GOT3 (cell line): ENCODE data around the gene MADD.
A peak's percentile ranks its signal among the peaks of the same experiment; 100 is the strongest.

Experiments
- DNase-seq: peaks from one replicate; lab custom pipeline; 2025; ENCODE audit warnings: mixed read lengths; lab: John Stamatoyannopoulos, UW

MADD gene

DNA sequence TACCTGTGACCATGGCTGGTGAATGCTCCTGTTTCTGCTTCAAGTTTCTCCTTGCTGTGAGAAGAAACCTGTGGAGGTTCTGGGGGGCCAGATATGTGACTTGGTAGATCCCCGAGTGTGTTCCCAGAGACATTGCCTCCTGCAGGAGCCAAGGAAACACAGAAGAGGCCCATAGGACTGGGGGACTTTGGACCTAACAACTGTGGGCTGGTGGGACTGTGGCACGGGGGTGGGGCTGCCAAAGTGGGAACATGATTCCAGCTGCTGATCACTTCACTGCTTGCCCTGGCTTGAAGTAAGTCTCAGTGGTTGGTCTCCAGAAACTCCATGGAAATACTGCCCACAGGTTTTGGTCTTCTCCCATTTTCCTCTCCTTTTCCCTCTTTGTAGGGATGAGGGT is 16.3 kb upstream of the MADD start:
- no peak for DNase-seq

DNA sequence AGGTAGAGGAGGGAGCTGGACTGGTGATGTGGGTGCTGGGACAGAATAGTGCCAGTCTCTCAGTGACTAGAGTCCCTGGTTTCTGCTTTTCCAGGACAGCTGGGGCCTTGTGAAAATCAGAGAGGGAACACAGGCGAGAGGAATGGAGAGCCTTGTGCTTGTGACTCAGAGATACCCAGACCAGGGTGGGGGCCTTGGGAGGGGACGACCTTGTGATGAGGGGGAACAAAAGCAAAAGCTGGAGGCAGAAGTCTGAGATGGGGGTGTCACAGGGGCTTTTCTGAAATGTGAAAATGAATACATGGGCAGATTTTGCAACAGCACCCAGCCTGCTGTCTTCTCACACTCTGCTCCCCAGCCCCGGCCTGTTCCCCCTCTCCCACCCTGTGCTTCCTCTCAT is 15.5 kb upstream of the MADD start:
- DNase-seq: no peak

DNA sequence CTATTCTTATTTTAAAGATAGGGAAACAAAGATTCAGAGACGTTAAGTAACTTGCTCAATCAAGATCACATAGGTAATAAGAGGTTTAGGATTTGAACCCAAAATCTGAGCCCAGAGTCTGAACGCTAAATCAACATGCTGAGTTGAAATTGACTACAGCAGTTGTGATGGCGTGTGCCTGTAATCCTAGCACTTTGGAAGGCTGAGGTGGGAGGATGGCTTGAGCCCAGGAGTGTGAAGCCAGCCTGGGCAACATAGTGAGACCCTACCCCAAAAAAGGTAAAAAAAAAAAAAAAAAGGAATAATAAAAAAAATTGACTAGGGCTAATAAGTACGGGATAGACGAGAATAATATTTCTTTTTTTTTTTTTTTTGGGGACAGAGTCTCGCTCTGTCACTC is 13.6 kb upstream of the MADD start:
- DNase-seq: no peak

DNA sequence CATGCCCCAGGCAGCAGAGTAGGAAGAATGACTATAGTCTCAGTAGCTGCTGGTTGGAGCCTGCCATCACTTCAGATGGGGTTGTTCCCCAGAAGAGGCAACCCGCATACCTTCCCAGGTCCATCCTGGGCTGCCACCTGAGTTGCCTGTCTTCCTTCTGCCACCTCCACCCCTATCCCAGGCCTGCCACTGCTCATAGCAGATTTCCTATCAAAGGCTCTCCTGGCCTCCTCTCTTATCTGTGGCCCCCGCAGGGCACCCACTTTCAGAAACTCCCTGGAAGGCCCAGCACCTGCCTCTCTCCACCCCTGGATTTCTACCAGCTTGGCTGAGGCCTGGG is 12.8 kb upstream of the MADD start:
- no peak for DNase-seq

DNA sequence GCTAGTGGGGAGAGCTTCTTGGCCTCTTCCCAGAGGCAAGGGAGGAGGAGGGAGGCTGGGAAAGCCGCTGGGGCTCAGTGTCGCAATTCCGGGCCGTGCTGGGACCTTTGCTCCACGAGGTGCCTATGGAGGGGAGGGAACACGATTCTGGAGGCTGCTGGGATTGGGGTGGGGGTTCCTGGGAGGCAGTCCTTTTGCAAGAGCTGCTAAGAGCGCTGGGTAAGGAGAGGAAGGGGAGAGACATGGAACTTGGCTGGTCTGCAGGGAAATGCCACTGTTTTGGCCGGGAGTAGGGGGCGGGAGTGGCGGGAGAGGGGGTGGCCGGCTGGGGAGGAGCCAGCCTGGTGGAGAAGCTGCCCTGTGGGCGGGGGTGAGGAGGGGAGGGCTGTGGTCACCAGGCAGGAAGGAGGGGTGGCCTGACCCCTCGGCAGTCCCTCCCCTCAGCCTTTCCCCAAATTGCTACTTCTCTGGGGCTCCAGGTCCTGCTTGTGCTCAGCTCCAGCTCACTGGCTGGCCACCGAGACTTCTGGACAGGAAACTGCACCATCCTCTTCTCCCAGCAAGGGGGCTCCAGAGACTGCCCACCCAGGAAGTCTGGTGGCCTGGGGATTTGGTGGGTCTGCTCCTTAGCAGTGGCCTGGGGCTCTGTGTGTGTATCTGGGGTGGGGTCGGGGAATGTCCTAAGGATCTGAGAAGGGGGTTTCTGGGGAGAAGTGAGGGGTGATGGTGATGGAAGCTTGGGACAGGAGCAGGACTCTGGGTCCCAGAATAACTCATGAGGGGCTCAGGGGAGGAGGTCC is 12.2 kb upstream of the MADD start, which contains the start of gene NR1H3:
NR1H3 (plus strand) TSS at position 480 of the 800 bp plus-strand sequence. CDS start 1,221 bp downstream, outside the sequence.
- no peak for DNase-seq

DNA sequence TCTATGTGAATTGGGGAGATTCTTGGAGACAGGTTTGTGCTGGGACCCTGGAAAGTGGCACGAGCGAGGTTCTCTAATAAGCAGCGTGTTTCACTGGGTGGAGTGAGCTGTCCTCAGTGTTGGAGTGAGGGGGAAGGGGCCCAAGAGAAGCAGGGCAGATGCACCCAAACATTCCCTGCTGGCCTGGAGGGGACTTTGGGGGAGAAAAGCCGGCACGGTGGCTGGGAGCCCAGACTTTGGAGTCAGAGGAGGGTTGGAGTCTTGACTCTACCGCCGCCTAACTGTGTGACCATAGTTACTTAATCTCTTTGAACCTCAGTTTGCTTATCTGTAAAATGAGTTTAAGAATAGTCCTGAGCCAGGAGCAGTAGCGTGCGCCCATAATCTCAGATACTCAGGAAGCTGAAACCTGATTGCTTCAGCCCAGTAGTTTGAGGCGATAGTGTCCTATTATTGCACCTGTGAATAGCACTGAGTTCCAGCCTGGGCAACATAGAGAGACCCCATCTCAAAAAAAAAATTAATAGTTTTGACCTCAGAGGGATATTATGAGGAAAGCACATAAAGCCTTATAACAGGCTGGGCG is 11.5 kb upstream of the MADD start:
- no peak for DNase-seq

DNA sequence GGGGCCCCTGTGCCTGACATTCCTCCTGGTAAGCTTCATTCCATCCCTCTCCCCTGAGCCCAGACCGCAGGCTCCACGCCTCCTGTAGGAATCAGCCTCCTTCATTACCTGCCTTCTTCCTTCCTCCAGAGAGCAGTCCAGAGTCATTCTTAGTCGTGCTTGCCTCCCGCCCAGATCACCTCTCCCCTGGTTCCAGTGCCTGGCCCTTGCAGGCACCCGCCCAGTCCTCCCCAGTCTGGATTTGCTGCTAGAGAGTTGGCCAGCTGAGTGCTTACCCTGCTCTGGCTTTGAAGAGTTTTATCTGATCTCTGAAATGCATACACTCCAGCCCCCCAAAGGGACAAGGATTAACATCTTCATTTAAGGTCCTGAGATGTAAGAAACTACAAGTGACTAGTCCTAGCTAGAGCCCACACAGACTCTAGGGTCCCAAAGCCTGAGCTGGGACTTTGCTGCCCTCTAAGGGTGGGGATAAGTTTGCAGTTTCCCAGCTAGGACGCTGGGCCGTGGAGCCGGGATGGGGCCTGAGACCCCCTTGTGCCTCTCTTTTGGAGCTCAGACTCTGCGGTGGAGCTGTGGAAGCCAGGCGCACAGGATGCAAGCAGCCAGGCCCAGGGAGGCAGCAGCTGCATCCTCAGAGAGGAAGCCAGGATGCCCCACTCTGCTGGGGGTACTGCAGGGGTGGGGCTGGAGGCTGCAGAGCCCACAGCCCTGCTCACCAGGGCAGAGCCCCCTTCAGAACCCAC is 10.5 kb upstream of the MADD start:
- DNase-seq: no peak

DNA sequence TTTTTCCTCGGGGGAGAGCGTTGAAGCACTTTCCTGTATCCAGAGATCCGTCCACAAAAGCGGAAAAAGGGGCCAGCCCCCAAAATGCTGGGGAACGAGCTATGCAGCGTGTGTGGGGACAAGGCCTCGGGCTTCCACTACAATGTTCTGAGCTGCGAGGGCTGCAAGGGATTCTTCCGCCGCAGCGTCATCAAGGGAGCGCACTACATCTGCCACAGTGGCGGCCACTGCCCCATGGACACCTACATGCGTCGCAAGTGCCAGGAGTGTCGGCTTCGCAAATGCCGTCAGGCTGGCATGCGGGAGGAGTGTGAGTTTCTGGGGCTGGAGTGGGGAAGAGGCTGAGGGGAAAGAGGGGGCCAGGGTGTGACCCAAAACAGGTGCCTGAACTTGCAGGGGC is 9.6 kb upstream of the MADD start:
- DNase-seq: no peak

DNA sequence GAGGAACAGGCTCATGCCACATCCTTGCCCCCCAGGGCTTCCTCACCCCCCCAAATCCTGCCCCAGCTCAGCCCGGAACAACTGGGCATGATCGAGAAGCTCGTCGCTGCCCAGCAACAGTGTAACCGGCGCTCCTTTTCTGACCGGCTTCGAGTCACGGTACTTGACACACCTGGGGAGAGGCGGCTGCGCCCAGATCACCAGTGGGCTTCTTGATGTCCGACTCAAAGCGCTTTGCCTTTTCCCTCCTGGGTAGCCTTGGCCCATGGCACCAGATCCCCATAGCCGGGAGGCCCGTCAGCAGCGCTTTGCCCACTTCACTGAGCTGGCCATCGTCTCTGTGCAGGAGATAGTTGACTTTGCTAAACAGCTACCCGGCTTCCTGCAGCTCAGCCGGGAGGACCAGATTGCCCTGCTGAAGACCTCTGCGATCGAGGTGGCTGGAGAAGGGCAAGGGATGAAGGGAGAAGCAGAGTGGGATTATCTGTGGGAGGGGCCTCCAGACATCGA is 8.6 kb upstream of the MADD start:
- no peak for DNase-seq

DNA sequence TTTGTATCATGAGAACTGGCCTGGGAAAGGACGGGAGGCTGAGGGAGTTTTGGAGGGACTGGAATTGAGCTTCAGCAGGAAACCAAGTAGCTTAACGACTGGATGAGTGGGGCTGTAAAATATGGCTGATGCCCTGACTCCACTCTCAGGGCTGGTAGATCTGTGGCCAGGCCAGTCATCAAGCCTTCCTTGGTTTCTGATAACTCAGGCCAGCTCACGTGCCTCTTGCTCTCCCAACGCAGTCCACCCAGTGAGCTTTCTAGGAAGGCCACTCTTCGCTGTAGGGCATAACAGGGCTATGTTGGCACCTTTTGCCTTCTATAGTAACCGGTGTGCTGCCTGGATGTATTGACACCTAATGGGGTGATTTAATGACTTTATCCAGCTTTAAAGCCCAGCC is 5.8 kb upstream of the MADD start:
- DNase-seq: no peak

DNA sequence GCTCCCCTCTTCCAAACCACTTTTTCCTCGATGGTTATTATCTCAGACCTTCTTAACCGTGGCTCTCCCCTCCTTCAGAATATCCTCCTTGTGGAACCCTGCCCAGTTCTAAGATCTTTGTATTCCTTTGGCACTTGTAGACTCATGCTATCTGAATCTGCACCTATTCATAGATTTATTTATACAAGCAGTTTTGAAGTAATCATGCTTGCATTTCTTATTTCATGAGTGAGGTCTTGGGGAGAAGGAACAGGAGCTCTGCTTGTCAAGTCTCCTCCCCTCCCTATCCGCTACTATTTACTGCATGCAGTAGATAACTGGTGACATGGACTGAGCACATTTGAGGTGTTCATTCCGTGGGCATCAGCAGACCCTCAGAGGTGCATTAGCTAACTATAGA is 5.4 kb upstream of the MADD start:
- no peak for DNase-seq

DNA sequence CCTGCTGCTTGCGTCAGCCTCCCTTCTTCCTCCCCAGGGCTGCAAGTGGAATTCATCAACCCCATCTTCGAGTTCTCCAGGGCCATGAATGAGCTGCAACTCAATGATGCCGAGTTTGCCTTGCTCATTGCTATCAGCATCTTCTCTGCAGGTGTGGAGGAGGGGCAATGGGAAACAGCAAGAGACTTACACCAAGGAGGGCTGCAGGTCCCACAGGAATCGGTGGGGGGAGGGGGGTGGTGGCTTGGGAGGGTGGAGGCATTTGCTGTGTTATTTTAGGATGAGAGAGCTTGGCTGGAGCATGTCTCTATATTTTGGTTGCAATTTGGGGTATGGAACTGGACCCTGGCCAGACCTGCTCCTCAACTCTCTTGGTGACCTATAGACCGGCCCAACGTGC is 2.1 kb upstream of the MADD start:
- no peak for DNase-seq

DNA sequence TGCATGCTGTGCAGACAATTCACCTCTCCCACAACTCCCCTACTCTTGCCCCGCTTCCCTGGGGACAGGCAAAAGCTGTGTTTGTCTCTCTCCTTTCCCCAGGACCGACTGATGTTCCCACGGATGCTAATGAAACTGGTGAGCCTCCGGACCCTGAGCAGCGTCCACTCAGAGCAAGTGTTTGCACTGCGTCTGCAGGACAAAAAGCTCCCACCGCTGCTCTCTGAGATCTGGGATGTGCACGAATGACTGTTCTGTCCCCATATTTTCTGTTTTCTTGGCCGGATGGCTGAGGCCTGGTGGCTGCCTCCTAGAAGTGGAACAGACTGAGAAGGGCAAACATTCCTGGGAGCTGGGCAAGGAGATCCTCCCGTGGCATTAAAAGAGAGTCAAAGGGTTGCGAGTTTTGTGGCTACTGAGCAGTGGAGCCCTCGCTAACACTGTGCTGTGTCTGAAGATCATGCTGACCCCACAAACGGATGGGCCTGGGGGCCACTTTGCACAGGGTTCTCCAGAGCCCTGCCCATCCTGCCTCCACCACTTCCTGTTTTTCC is 1.4 kb upstream of the MADD start:
- no peak for DNase-seq

DNA sequence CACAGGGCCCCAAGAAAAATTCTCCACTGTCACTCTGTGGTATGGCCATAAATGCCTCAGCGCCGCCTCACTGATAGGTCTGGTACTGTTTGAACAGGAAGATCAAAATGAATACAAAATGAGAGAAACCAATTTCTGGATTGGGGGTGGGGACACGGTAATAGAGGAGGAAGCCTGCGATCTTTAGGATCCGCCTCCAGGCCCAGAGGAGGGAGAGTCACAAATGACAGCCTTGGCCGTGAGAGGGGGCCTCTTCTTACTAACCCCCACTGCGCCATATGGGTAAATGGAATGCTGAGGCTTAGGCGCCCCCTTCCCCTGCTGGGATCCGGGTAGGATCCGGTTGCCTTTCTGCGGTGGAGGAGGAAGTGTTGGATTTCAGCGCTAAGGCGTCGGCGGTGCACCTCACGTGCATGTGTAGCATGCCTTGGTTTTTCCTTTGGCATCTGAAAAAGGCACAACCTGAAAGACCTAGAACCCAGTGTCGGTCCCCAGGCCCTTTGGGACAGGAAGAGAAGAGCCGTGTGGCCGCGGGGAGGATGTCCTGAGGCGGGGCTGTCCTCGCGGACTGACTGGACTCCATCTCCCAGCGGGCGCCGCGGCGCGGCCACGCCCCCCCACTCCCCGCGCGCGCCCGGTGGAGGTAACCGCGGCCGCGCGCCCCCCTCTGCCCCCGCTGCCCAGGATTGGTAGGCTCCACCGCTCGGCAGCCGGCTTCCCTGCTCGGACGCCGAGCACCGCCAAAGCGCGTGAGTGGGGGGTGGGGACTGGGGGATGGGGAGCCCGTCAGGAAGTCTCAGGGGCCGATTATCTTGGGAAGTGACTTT is 718 bp upstream of the MADD start:
- DNase-seq: peak; percentile 40

DNA sequence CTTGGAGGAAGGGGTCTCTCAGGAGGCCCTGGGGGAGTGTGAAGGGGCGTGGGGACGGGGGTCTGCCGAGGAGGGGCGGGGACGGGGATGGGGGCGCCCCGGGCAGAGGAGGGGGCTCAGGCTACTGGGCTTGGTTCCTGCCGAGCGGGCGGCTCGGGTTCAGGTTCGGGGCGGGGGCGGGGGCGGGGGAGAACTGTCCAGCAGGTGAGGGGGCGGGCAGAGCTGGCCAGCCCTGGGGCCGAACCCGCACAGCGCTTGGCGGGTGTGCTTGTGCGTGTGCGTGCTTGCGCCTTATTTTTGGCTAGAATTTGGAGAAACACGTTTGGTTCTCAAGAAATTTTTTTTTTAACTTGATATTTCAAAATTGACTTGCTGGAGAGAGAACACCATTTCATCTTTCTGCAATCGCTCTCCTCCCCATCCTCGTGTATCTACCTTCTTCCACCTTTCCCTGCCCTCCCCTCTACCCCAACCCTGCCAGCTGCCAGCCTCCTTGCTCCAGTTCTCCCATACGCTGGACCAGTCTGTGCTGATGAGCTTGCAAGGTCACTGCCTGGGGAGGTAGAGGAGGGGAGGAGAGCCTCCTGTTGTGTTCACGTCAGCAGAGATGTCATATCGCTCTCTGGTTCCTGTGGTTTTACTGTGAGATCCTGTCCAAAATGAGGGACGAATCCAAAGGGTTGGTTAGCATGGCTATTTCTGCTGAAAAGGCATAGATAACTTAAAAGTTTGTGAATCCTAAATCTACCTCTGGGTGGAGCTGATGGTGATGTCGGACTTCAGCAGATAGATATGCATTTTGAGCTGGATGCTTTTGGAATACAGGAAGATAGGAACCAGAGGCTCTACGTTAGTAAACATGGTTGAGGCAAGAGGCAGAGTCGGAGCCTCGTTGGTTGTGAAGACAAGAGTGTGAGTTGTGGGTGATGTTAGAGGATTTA is 668 bp downstream of the MADD start:
- no peak for DNase-seq

DNA sequence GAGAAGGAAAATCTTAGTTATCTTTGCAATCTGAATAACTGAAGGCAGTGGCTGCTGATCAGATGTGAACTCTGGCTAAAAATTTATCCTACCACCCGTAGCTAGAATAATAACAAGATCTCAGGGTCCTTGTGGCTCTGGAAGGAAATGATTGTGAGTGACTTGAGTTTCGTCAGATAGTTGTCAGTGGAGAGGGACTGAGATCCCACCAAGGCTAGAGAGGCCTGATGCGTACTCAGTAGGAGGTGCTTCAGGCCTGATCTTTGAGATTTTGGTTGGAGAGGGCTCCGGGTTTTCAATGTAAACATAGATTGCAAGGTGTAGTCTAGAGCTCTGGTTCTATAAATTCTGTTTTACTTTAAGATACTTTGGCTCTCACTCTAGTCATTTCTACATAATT is 1.4 kb downstream of the MADD start:
- DNase-seq: no peak

DNA sequence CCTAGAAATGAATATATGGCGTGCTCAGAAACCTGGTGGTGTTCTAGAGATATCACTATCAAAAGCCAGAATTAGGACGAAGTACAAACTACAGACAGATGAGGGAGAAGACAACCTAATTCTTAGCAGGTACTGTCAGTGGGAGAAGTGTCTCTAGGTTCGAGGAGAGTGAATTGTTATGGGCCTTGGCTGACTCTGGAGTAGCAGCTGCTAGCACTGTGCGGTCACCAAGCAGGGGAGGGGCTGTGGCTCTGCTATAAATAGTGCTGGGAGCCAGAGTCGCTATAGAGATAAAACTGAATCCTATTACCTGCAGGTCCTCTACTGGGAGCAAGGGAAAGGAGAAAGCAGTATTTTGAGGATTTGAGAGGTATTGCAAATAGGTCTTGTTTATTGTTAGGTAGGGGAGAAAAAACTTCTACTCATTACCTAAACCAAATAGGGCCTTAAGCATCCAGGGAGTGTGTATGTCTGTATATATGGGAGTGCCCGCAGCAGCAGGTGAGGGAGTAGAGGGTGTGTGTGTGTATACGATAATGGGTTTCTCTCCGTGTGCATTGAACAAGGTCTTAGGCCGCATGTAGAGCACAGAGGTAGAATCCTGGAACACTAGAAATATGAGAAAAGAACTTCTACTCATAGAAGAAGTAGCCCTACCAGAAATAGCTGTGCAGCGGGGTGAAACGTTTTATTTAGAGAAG is 2.2 kb downstream of the MADD start:
- no peak for DNase-seq

DNA sequence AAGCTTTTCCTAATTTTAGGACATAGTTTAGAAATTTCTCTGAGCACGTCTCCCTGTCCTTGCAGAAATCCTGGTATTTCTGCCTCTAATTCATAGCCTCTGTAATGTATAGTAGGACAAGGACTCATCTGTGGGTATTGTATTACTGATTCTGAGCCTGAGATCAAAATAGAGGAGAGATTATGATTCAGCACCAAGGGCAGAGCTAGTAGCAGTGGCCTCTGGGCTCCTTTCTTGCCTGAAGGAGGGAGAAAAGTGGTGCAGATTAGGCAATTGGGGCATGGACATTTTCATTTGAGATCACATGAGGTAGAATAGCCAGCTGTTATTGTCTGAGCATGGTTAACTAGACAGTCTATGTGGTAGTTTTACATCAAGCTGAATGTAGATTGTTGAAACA is 2.8 kb downstream of the MADD start:
- DNase-seq: no peak

DNA sequence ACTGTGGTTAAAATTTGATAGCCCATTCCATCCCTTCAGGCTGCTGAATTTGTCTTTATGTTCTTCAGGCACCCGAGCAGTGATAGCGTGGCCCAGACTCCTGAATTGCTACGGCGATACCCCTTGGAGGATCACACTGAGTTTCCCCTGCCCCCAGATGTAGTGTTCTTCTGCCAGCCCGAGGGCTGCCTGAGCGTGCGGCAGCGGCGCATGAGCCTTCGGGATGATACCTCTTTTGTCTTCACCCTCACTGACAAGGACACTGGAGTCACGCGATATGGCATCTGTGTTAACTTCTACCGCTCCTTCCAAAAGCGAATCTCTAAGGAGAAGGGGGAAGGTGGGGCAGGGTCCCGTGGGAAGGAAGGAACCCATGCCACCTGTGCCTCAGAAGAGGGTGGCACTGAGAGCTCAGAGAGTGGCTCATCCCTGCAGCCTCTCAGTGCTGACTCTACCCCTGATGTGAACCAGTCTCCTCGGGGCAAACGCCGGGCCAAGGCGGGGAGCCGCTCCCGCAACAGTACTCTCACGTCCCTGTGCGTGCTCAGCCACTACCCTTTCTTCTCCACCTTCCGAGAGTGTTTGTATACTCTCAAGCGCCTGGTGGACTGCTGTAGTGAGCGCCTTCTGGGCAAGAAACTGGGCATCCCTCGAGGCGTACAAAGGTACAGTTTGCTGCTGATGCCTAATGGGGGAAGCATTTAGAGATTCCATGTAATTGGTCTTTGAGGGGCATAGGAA is 4.7 kb downstream of the MADD start:
- no peak for DNase-seq
